Liver (tissue), 9 donors: ENCODE results near the gene ENOX1. TPM values are rescaled to one million over a fixed set of nuclear protein-coding genes. Genes with fewer than 3 reads are reported as not detected.

Experiments used
- DNase-seq: peaks from one replicate; pipeline ENCODE4 v3.0.0-alpha.2; 2017; ENCODE audit warnings: low spot score
- H3K27ac ChIP-seq, 2 donors: one replicate each; pipeline ENCODE4 v1.7.0; 2013; ENCODE audit warnings: inconsistent platforms in 2 of 2, low read length in 2 of 2, control low read depth in 1 of 2, low read depth in 1 of 2, mild to moderate bottlenecking in 1 of 2
- H3K27me3 ChIP-seq, 4 donors: one replicate each; pipeline versions ENCODE4 v1.6.1 to v1.7.0; 2013; ENCODE audit warnings: low read length in 3 of 4, inconsistent platforms in 1 of 4, mild to moderate bottlenecking in 1 of 4, moderate library complexity in 1 of 4; ENCODE audit not compliant: control insufficient read depth in 4 of 4, insufficient read depth in 4 of 4
- H3K36me3 ChIP-seq, 4 donors: one replicate each; pipeline versions ENCODE4 v1.6.1 to v1.7.0; 2013; ENCODE audit warnings: low read length in 3 of 4, mild to moderate bottlenecking in 3 of 4, low read depth in 1 of 4, moderate library complexity in 1 of 4; ENCODE audit not compliant: control insufficient read depth in 4 of 4, insufficient read depth in 3 of 4
- H3K4me1 ChIP-seq, 4 donors: one replicate each; pipeline versions ENCODE4 v1.6.1 to v1.7.0; 2013; ENCODE audit warnings: low read length in 3 of 4, mild to moderate bottlenecking in 3 of 4, moderate library complexity in 1 of 4; ENCODE audit not compliant: control insufficient read depth in 4 of 4, insufficient read depth in 4 of 4
- H3K4me3 ChIP-seq, 3 donors: one replicate each; pipeline versions ENCODE4 v1.6.1 to v1.7.0; 2013; ENCODE audit warnings: low read length in 3 of 3, control low read depth in 1 of 3, low read depth in 1 of 3, mild to moderate bottlenecking in 1 of 3
- H3K9ac ChIP-seq, 2 donors: one replicate each; pipeline ENCODE4 v1.7.0; 2013; ENCODE audit warnings: low read length in 2 of 2, mild to moderate bottlenecking in 2 of 2, moderate library complexity in 2 of 2, control low read depth in 1 of 2, low read depth in 1 of 2
- H3K9me3 ChIP-seq, 4 donors: one replicate each; pipeline versions ENCODE4 v1.6.1 to v1.7.0; 2013; ENCODE audit warnings: low read length in 3 of 4; ENCODE audit not compliant: control insufficient read depth in 4 of 4
- EGR1 ChIP-seq, 2 donors: IDR thresholded peaks; 2 replicates each; pipeline ENCODE4 v1.6.1; 2016 to 2018; ENCODE audit warnings: antibody characterized with exemption in 2 of 2, low read depth in 2 of 2
- FOXA1 ChIP-seq: IDR thresholded peaks from 2 replicates; pipeline ENCODE4 v1.6.1; 2016; ENCODE audit warnings: antibody characterized with exemption
- FOXA2 ChIP-seq: IDR thresholded peaks from 2 replicates; pipeline ENCODE4 v1.6.1; 2016; ENCODE audit warnings: antibody characterized with exemption
- GABPA ChIP-seq, 2 donors: IDR thresholded peaks in 1 of 2; conservative IDR thresholded peaks in 1 of 2; 2 replicates each; pipeline ENCODE4 v1.6.1; 2016; ENCODE audit warnings: antibody characterized with exemption in 2 of 2, mild to moderate bottlenecking in 1 of 2, moderate library complexity in 1 of 2
- HNF4A ChIP-seq, 2 donors: conservative IDR thresholded peaks; 2 replicates each; pipeline ENCODE4 v1.6.1; 2016; ENCODE audit warnings: antibody characterized with exemption in 2 of 2, mild to moderate bottlenecking in 2 of 2
- HNF4G ChIP-seq: IDR thresholded peaks from 2 replicates; pipeline ENCODE4 v1.6.1; 2016; ENCODE audit warnings: antibody characterized with exemption
- JUND ChIP-seq, 2 donors: IDR thresholded peaks; 2 replicates each; pipeline ENCODE4 v1.6.1; 2016; ENCODE audit warnings: antibody characterized with exemption in 2 of 2
- NR2F2 ChIP-seq: IDR thresholded peaks from 2 replicates; pipeline ENCODE4 v1.6.1; 2016; ENCODE audit warnings: antibody characterized with exemption
- RAD21 ChIP-seq, 2 donors: IDR thresholded peaks; 2 replicates each; pipeline ENCODE4 v1.6.1; 2016; ENCODE audit warnings: antibody characterized with exemption in 2 of 2, mild to moderate bottlenecking in 2 of 2
- RXRA ChIP-seq, 2 donors: IDR thresholded peaks; 2 replicates each; pipeline ENCODE4 v1.6.1; 2017 to 2018; ENCODE audit warnings: antibody characterized with exemption in 2 of 2, mild to moderate bottlenecking in 1 of 2
- SP1 ChIP-seq: IDR thresholded peaks from 2 replicates; pipeline ENCODE4 v1.6.1; 2018; ENCODE audit warnings: antibody characterized with exemption, mild to moderate bottlenecking
- TAF1 ChIP-seq: conservative IDR thresholded peaks from 2 replicates; pipeline ENCODE4 v1.6.1; 2016; ENCODE audit warnings: antibody characterized with exemption, mild to moderate bottlenecking
- YY1 ChIP-seq: IDR thresholded peaks from 2 replicates; pipeline ENCODE4 v1.6.1; 2016; ENCODE audit warnings: antibody characterized with exemption, mild to moderate bottlenecking
- WGBS: extraction: QIAGEN DNeasy Blood & Tissue Kit; methylation state at CpG from one replicate; pipeline ENCODE4 v1.1.7; 2013; 5-methylcytosine and 5-hydroxymethylcytosine counted together
- polyA plus RNA-seq, 2 donors: library from polyadenylated mRNA; stranded (reverse) in 1 of 2; unstranded in 1 of 2; fragments of 200-250 nt in 1 of 2; fragments of >200 nt in 1 of 2; fragmentation: Nextera tagmentation in 1 of 2; extraction: Ambion mirVana in 1 of 2; gene quantifications; one replicate each; pipeline versions ENCODE4 v1.2.1 to v1.2.3, GENCODE V29; 2013 to 2015
- total RNA-seq, 2 donors: library from RNA; depleted of rRNA; stranded (reverse); fragments of >200 nt; gene quantifications; one replicate each; pipeline ENCODE4 v1.2.3, GENCODE V29; 2014
- TF ChIP-seq, protein P1 (sequence below): IDR thresholded peaks from 2 replicates; pipeline ENCODE4 v1.6.1; 2016; ENCODE audit warnings: antibody characterized with exemption
- TF ChIP-seq, protein P2 (sequence below): IDR thresholded peaks from 2 replicates; pipeline ENCODE4 v1.6.1; 2016; ENCODE audit warnings: antibody characterized with exemption
- TF ChIP-seq, protein P3 (sequence below): fragments of 150-350 bp; IDR thresholded peaks from 2 replicates; pipeline ENCODE4 v1.5.1; 2017; ENCODE audit warnings: improper control_type of control experiment, low read depth, low read length; ENCODE audit not compliant: missing input control
- TF ChIP-seq, protein P4 (sequence below): IDR thresholded peaks from 2 replicates; pipeline ENCODE4 v1.6.1; 2016; ENCODE audit warnings: antibody characterized with exemption, mild to moderate bottlenecking
- donor health status: healthy.
- donor health status: healthy.
- donor health status: healthy.
- donor health status: healthy.
- donor health status: healthy.

Gene ENOX1
- total and polyA plus RNA-seq, 4 donors, result 0.02 to 0.33 (median 0.08) TPM; not detected in 1

DNA sequence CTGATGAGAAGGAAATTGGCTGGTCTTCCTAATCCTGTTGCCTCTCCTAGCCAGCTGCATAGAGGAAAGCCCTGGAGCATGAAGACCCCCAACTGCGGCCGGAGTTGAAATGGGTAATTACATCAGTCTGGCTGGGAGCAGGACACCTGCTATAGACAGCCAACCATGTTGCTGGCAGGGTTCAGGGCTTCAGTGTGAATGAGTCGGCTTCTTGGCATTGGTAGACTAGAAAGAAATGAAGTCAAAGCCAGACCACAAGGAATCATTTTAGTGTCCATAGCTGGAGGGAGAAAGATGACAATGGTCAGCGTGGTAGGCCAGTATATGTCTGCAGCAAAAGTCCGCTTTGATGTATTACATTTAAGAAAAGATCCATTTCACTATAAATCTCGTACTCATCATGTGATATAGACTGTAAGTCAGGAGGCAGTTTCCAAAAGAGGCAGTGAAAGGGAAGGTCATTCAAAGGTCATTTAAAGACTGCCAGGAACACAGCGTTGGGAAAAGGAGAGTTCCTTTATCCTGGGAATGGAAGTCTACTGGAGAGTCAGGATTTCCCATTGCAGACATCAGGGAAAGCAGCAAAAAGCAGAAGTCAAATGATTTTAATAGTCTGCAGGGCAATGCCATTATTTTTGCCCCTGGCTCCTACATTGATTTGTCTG is 500.7 kb downstream of the ENOX1 start:
- 80% methylated on average over 7 of the region's 7 CpGs for WGBS
- TF ChIP-seq TAF1 (no peak), YY1 (no peak), FOXA2 (no peak), HNF4G (no peak), FOXA1 (no peak), HNF4A (conservative IDR thresholded peaks at IDR 0.05) (no peak), GABPA (IDR thresholded peaks at IDR 0.05 in 1 of 2, conservative IDR thresholded peaks at IDR 0.05 in 1 of 2) (no peak), JUND (IDR thresholded peaks at IDR 0.05) (no peak), RAD21 (IDR thresholded peaks at IDR 0.05) (no peak)
- TF ChIP-seq, protein P1, sequence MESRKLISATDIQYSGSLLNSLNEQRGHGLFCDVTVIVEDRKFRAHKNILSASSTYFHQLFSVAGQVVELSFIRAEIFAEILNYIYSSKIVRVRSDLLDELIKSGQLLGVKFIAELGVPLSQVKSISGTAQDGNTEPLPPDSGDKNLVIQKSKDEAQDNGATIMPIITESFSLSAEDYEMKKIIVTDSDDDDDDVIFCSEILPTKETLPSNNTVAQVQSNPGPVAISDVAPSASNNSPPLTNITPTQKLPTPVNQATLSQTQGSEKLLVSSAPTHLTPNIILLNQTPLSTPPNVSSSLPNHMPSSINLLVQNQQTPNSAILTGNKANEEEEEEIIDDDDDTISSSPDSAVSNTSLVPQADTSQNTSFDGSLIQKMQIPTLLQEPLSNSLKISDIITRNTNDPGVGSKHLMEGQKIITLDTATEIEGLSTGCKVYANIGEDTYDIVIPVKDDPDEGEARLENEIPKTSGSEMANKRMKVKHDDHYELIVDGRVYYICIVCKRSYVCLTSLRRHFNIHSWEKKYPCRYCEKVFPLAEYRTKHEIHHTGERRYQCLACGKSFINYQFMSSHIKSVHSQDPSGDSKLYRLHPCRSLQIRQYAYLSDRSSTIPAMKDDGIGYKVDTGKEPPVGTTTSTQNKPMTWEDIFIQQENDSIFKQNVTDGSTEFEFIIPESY, result no peak
- TF ChIP-seq, protein P2, sequence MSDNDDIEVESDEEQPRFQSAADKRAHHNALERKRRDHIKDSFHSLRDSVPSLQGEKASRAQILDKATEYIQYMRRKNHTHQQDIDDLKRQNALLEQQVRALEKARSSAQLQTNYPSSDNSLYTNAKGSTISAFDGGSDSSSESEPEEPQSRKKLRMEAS, result no peak
- TF ChIP-seq, protein P3, sequence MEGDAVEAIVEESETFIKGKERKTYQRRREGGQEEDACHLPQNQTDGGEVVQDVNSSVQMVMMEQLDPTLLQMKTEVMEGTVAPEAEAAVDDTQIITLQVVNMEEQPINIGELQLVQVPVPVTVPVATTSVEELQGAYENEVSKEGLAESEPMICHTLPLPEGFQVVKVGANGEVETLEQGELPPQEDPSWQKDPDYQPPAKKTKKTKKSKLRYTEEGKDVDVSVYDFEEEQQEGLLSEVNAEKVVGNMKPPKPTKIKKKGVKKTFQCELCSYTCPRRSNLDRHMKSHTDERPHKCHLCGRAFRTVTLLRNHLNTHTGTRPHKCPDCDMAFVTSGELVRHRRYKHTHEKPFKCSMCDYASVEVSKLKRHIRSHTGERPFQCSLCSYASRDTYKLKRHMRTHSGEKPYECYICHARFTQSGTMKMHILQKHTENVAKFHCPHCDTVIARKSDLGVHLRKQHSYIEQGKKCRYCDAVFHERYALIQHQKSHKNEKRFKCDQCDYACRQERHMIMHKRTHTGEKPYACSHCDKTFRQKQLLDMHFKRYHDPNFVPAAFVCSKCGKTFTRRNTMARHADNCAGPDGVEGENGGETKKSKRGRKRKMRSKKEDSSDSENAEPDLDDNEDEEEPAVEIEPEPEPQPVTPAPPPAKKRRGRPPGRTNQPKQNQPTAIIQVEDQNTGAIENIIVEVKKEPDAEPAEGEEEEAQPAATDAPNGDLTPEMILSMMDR, result no peak

DNA sequence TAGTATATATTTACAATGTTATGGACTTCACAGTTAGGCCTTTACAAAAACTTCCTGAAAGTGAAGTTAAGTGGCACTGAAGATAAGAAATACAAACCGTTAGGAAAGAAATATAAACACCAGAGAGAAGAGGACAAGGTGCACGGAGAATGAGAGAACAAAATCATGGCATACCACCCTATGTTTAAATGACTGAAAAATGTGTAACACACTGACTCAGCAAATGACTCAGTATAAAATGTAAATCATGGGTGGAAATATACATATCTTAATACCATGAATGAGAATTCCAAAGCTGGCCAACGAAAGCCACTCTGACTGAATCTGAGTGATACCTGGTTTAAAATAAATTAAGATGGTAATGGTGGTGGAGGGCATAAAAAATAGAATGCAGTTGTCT is 502.6 kb downstream of the ENOX1 start:
- no peaks in the 10 kb centered on the region for H3K27me3 ChIP-seq
- H3K9ac ChIP-seq, result no peak overlapping the region
- TF ChIP-seq RAD21 (IDR thresholded peaks at IDR 0.05) (no peak), GABPA (IDR thresholded peaks at IDR 0.05 in 1 of 2, conservative IDR thresholded peaks at IDR 0.05 in 1 of 2) (no peak), YY1 (no peak), HNF4A (conservative IDR thresholded peaks at IDR 0.05) (no peak), NR2F2 (no peak), FOXA1 (no peak), JUND (IDR thresholded peaks at IDR 0.05) (no peak), FOXA2 (no peak), HNF4G (no peak), SP1 (no peak), RXRA (IDR thresholded peaks at IDR 0.05) (no peak), EGR1 (IDR thresholded peaks at IDR 0.05; ENCODE audit: low read depth in 2 of 2) (no peak)
- TF ChIP-seq, protein P1, result no peak
- TF ChIP-seq, protein P4, sequence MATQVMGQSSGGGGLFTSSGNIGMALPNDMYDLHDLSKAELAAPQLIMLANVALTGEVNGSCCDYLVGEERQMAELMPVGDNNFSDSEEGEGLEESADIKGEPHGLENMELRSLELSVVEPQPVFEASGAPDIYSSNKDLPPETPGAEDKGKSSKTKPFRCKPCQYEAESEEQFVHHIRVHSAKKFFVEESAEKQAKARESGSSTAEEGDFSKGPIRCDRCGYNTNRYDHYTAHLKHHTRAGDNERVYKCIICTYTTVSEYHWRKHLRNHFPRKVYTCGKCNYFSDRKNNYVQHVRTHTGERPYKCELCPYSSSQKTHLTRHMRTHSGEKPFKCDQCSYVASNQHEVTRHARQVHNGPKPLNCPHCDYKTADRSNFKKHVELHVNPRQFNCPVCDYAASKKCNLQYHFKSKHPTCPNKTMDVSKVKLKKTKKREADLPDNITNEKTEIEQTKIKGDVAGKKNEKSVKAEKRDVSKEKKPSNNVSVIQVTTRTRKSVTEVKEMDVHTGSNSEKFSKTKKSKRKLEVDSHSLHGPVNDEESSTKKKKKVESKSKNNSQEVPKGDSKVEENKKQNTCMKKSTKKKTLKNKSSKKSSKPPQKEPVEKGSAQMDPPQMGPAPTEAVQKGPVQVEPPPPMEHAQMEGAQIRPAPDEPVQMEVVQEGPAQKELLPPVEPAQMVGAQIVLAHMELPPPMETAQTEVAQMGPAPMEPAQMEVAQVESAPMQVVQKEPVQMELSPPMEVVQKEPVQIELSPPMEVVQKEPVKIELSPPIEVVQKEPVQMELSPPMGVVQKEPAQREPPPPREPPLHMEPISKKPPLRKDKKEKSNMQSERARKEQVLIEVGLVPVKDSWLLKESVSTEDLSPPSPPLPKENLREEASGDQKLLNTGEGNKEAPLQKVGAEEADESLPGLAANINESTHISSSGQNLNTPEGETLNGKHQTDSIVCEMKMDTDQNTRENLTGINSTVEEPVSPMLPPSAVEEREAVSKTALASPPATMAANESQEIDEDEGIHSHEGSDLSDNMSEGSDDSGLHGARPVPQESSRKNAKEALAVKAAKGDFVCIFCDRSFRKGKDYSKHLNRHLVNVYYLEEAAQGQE, result no peak
- TF ChIP-seq, protein P2, result no peak
- TF ChIP-seq, protein P3, result no peak
- H3K36me3 ChIP-seq, result no peaks in the 10 kb centered on the region
- no peak overlapping the region for H3K4me3 ChIP-seq
- peaks cover 0 to 3% (median under 1%) of the 10 kb centered on the region in 4 donors for H3K4me1 ChIP-seq
- no peak overlapping the region for H3K27ac ChIP-seq
- 84% methylated on average over 3 of the region's 3 CpGs for WGBS
- DNase-seq, result no peak
- H3K9me3 ChIP-seq, result no peaks in the 10 kb centered on the region

More for the DNA sequence above, 500.7 kb downstream of the ENOX1 start:
- no peaks in the 10 kb centered on the region for H3K9me3 ChIP-seq
- peaks cover 0 to 7% (median 1%) of the 10 kb centered on the region in 4 donors for H3K4me1 ChIP-seq
- no peaks in the 10 kb centered on the region for H3K36me3 ChIP-seq
- no peak overlapping the region for H3K27ac ChIP-seq
- no peak for DNase-seq
- H3K27me3 ChIP-seq, result no peaks in the 10 kb centered on the region
- H3K9ac ChIP-seq, result no peak overlapping the region
- H3K4me3 ChIP-seq, result no peak overlapping the region
